Osteocyte (in vitro differentiated cells): ENCODE measurements around the gene SSTR3. TPM values are rescaled to one million over a fixed set of nuclear protein-coding genes. Genes with fewer than 3 reads are reported as not detected.

ENCODE experiments used
- DNase-seq: peaks from one replicate; pipeline ENCODE4 v3.0.0; 2021; ENCODE audit warnings: mixed read lengths; ENCODE audit not compliant: unreplicated experiment; ENCODE audit errors: extremely low spot score
- H3K27ac Mint-ChIP-seq: one replicate; pipeline ENCODE4 v1.8.0; 2021; ENCODE audit warnings: mild to moderate bottlenecking, mixed read lengths; ENCODE audit not compliant: unreplicated experiment
- H3K27me3 Mint-ChIP-seq: one replicate; pipeline ENCODE4 v1.8.0; 2021; ENCODE audit warnings: mixed read lengths; ENCODE audit not compliant: unreplicated experiment
- H3K36me3 Mint-ChIP-seq: one replicate; pipeline ENCODE4 v1.8.0; 2021; ENCODE audit warnings: mixed read lengths; ENCODE audit not compliant: unreplicated experiment
- H3K4me1 Mint-ChIP-seq: one replicate; pipeline ENCODE4 v1.8.0; 2021; ENCODE audit warnings: mixed read lengths; ENCODE audit not compliant: unreplicated experiment
- H3K4me3 Mint-ChIP-seq: one replicate; pipeline ENCODE4 v1.8.0; 2021; ENCODE audit warnings: mild to moderate bottlenecking, moderate library complexity, mixed read lengths; ENCODE audit not compliant: unreplicated experiment
- H3K9me3 Mint-ChIP-seq: one replicate; pipeline ENCODE4 v1.8.0; 2021; ENCODE audit warnings: mixed read lengths; ENCODE audit not compliant: unreplicated experiment
- CTCF ChIP-seq: fragments of 200-600 bp; sonication (generic); IDR thresholded peaks from 2 replicates; pipeline ENCODE4 v1.5.0; 2021; ENCODE audit warnings: antibody characterized with exemption, mild to moderate bottlenecking, moderate library complexity
- total RNA-seq: library from RNA; stranded (reverse); gene quantifications from 2 replicates; pipeline ENCODE4 v1.2.1, GENCODE V29; 2021

Gene SSTR3
- total RNA-seq, 1 donor from 2014 or later = not detected

- H3K36me3 Mint-ChIP-seq = no peaks in the 10 kb centered on the region
- DNase-seq = no peak
- no peak for TF ChIP-seq CTCF
- no peak overlapping the region for H3K27ac Mint-ChIP-seq
- H3K4me1 Mint-ChIP-seq = peaks cover 2% of the 10 kb centered on the region
- no peaks in the 10 kb centered on the region for H3K9me3 Mint-ChIP-seq
- H3K4me3 Mint-ChIP-seq = no peak overlapping the region
- peaks cover 23% of the 10 kb centered on the region for H3K27me3 Mint-ChIP-seq
Measured at GRCh38 chr22:37165066-37165465, 47.2 kb downstream of the SSTR3 start.

- no peaks in the 10 kb centered on the region for H3K36me3 Mint-ChIP-seq
- peaks cover 22% of the 10 kb centered on the region for H3K27me3 Mint-ChIP-seq
- H3K27ac Mint-ChIP-seq = no peak overlapping the region
- peaks cover 2% of the 10 kb centered on the region for H3K4me1 Mint-ChIP-seq
- no peak for TF ChIP-seq CTCF
- H3K4me3 Mint-ChIP-seq = no peak overlapping the region
- no peak for DNase-seq
- no peaks in the 10 kb centered on the region for H3K9me3 Mint-ChIP-seq
Measured at GRCh38 chr22:37164505-37164887, 47.8 kb downstream of the SSTR3 start.

- peaks cover 2% of the 10 kb centered on the region for H3K4me1 Mint-ChIP-seq
Measured at GRCh38 chr22:37163575-37164504, 48.4 kb downstream of the SSTR3 start.

GRCh38 chr22:37163096-37163489, 49.2 kb downstream of the SSTR3 start:
- peaks cover 2% of the 10 kb centered on the region for H3K4me1 Mint-ChIP-seq
- no peak for DNase-seq
- H3K36me3 Mint-ChIP-seq = no peaks in the 10 kb centered on the region
- peaks cover 24% of the 10 kb centered on the region for H3K27me3 Mint-ChIP-seq
- H3K27ac Mint-ChIP-seq = no peak overlapping the region
- no peaks in the 10 kb centered on the region for H3K9me3 Mint-ChIP-seq
- H3K4me3 Mint-ChIP-seq = no peak overlapping the region
- no peak for TF ChIP-seq CTCF

More at GRCh38 chr22:37163575-37164504, 48.4 kb downstream of the SSTR3 start:
- Mint-ChIP-seq H3K9me3 (no peaks in the 10 kb centered on the region), H3K4me3 (no peak overlapping the region), H3K27me3 (peaks cover 25% of the 10 kb centered on the region), H3K27ac (no peak overlapping the region), H3K36me3 (no peaks in the 10 kb centered on the region)
- TF ChIP-seq CTCF = no peak
- no peak for DNase-seq

- no peak overlapping the region for H3K27ac Mint-ChIP-seq
- H3K4me1 Mint-ChIP-seq = peaks cover 2% of the 10 kb centered on the region
- H3K9me3 Mint-ChIP-seq = no peaks in the 10 kb centered on the region
- no peak for TF ChIP-seq CTCF
- H3K27me3 Mint-ChIP-seq = peaks cover 31% of the 10 kb centered on the region
- DNase-seq = no peak
- no peak overlapping the region for H3K4me3 Mint-ChIP-seq
- H3K36me3 Mint-ChIP-seq = no peaks in the 10 kb centered on the region
Measured at GRCh38 chr22:37162221-37163095, 49.8 kb downstream of the SSTR3 start.
